Endothelial cell of umbilical vein (primary cell): ENCODE results near the gene KIF19. TPM values are rescaled to one million over a fixed set of nuclear protein-coding genes. Genes with fewer than 3 reads are reported as not detected.

ENCODE experiments used
- BruUV-seq: library from RNA; stranded (reverse); fragments of 400-500 nt; replicated peaks from 2 replicates; lab custom pipeline; 2021; lab: Mats Ljungman, UMichigan
- CTCF ChIA-PET: fragments of 300-600, 350-600 bp; sonication (Branson Sonifier 250); formaldehyde crosslinking; loops from one replicate; lab custom pipeline; 2021; ENCODE audit warnings: antibody characterized with exemption, inconsistent platforms; lab: Charles Lee
- POLR2A ChIA-PET: fragments of 300-600, 350-600 bp; sonication (Branson Sonifier 250); formaldehyde crosslinking; loops from one replicate; lab custom pipeline; 2021; ENCODE audit warnings: antibody characterized with exemption, inconsistent platforms; lab: Charles Lee
- DNase-seq: peaks from one replicate; pipeline ENCODE4 v3.0.0-alpha.2; 2011; ENCODE audit warnings: low read depth, low spot score
- FAIRE-seq: peaks from 2 replicates; lab custom pipeline; 2011; peaks lifted over from hg19 to GRCh38; lab: Jason Lieb, UNC
- H2AFZ ChIP-seq: 2 replicates; pipeline ENCODE4 v1.6.0; 2012; ENCODE audit warnings: low read depth, low read length, control low read depth, inconsistent platforms
- H3K27ac ChIP-seq: 2 replicates; pipeline ENCODE4 v1.5.1; 2011; ENCODE audit warnings: low read depth, mild to moderate bottlenecking, control low read depth, low read length, moderate library complexity; ENCODE audit not compliant: insufficient read depth
- H3K27me3 ChIP-seq, 2 experiments: 2 replicates each; pipeline versions ENCODE4 v1.6.0 to v1.6.1; 2011; ENCODE audit warnings: low read length in 2 of 2, mixed read lengths in 1 of 2; ENCODE audit not compliant: control insufficient read depth in 2 of 2, insufficient read depth in 2 of 2
- H3K36me3 ChIP-seq, 2 experiments: 2 replicates in 1 of 2; 3 replicates in 1 of 2; pipeline ENCODE4 v1.5.1; 2011; ENCODE audit warnings: low read length in 2 of 2, mild to moderate bottlenecking in 1 of 2, moderate library complexity in 1 of 2; ENCODE audit not compliant: control insufficient read depth in 2 of 2, insufficient read depth in 2 of 2; ENCODE audit errors: extremely low read depth in 1 of 2
- H3K4me1 ChIP-seq: 3 replicates; pipeline ENCODE4 v1.5.1; 2011; ENCODE audit warnings: mild to moderate bottlenecking, low read length; ENCODE audit not compliant: control insufficient read depth, insufficient read depth; ENCODE audit errors: extremely low read depth
- H3K4me2 ChIP-seq: 2 replicates; pipeline ENCODE4 v1.6.1; 2011; ENCODE audit warnings: low read length, control low read depth, mixed read lengths; ENCODE audit not compliant: insufficient read depth
- H3K4me3 ChIP-seq, 3 experiments: fragments of 200-600 bp in 1 of 3; sonication (generic), shearing (Covaris generic) in 1 of 3; replicated peaks in 1 of 3; 2 replicates each; pipeline ENCODE4 v1.5.1; 2011 to 2016; ENCODE audit warnings: control low read depth in 3 of 3, low read length in 3 of 3, mild to moderate bottlenecking in 2 of 3, inconsistent platforms in 1 of 3, low read depth in 1 of 3, moderate library complexity in 1 of 3; ENCODE audit not compliant: insufficient read depth in 1 of 3
- H3K79me2 ChIP-seq: 2 replicates; pipeline ENCODE4 v1.6.0; 2012; ENCODE audit warnings: low read length, inconsistent platforms; ENCODE audit not compliant: control insufficient read depth, insufficient read depth
- H3K9ac ChIP-seq: replicated peaks from 2 replicates; pipeline ENCODE3; 2011; ENCODE audit warnings: low read length, control low read depth; ENCODE audit not compliant: insufficient read depth; ENCODE audit errors: extremely low read depth
- H3K9me1 ChIP-seq: replicated peaks from 3 replicates; pipeline ENCODE4 v1.6.0; 2011; ENCODE audit warnings: mild to moderate bottlenecking, low read length; ENCODE audit not compliant: control insufficient read depth, insufficient read depth; ENCODE audit errors: extremely low read depth
- H3K9me3 ChIP-seq: replicated peaks from 2 replicates; pipeline ENCODE4 v1.5.1; 2012; ENCODE audit warnings: low read length, inconsistent platforms; ENCODE audit not compliant: control insufficient read depth, insufficient read depth
- H4K20me1 ChIP-seq: replicated peaks from 2 replicates; pipeline ENCODE3; 2011; ENCODE audit warnings: mild to moderate bottlenecking, low read length; ENCODE audit not compliant: control insufficient read depth, insufficient read depth; ENCODE audit errors: extremely low read depth
- EZH2 ChIP-seq: IDR thresholded peaks from 2 replicates; pipeline ENCODE4 v1.6.1; 2012; ENCODE audit warnings: borderline replicate concordance, low read depth, mild to moderate bottlenecking, moderate library complexity, low read length, inconsistent platforms; ENCODE audit not compliant: severe bottlenecking
- FOS ChIP-seq: IDR thresholded peaks from 2 replicates; pipeline ENCODE4 v1.6.1; 2011; ENCODE audit warnings: mild to moderate bottlenecking, low read length, moderate library complexity, borderline replicate concordance; ENCODE audit not compliant: insufficient read depth
- GATA2 ChIP-seq: IDR thresholded peaks from 2 replicates; pipeline ENCODE4 v1.7.0; 2011; ENCODE audit warnings: low read depth, mild to moderate bottlenecking, moderate library complexity, mixed read lengths, low read length; ENCODE audit not compliant: insufficient read length, insufficient read depth
- JUN ChIP-seq: IDR thresholded peaks from 2 replicates; pipeline ENCODE4 v1.6.1; 2011; ENCODE audit warnings: borderline replicate concordance, low read depth; ENCODE audit not compliant: insufficient read length, insufficient read depth
- MAX ChIP-seq: IDR thresholded peaks from 2 replicates; pipeline ENCODE4 v1.6.1; 2011; ENCODE audit not compliant: insufficient read depth, insufficient read length
- MYC ChIP-seq: IDR thresholded peaks from one replicate; pipeline ENCODE4 v1.6.1; 2011; ENCODE audit warnings: mild to moderate bottlenecking, low read depth, low read length
- POLR2A ChIP-seq: IDR thresholded peaks from 2 replicates; pipeline ENCODE4 v1.6.1; 2012; ENCODE audit warnings: low read depth, mild to moderate bottlenecking, control low read depth, low read length
- POLR2AphosphoS5 ChIP-seq: IDR thresholded peaks from 2 replicates; pipeline ENCODE4 v1.6.1; 2012; ENCODE audit warnings: low read depth, mild to moderate bottlenecking, control low read depth, low read length, moderate library complexity; ENCODE audit not compliant: insufficient read depth
- dilution Hi-C: fragments of 300-500 bp; cut with MboI; formaldehyde crosslinking; loops from one replicate; pipeline ENCODE4 v1.15.0; 2019; ENCODE audit warnings: low sequenced_read_pairs; ENCODE audit not compliant: extremely low pct_ligation_motif_present
- intact Hi-C: fragments of 100-400 bp; cut with micrococcal nuclease; formaldehyde crosslinking; loops from one replicate; pipeline ENCODE4 v1.10.0; 2022
- polyA plus RNA-seq, 4 experiments: library from polyadenylated mRNA; depleted of rRNA in 3 of 4; stranded (reverse) in 3 of 4; unstranded in 1 of 4; fragments of >200 nt; gene quantifications; 2 replicates each; pipeline versions ENCODE4 v1.2.1 to v1.2.3, GENCODE V29; 2011 to 2012; ENCODE audit warnings: missing spikeins in 1 of 4
- total RNA-seq: library from RNA; stranded (reverse); gene quantifications from 2 replicates; pipeline ENCODE4 v1.2.3, GENCODE V29; 2021
- TF ChIP-seq, protein P1 (sequence below), 2 donors: IDR thresholded peaks; 1 replicate in 1 of 2; 2 replicates in 1 of 2; pipeline ENCODE4 v1.5.1; 2011; ENCODE audit warnings: low read length in 2 of 2, mild to moderate bottlenecking in 2 of 2, moderate library complexity in 2 of 2, control low read depth in 1 of 2, inconsistent platforms in 1 of 2, low read depth in 1 of 2; ENCODE audit not compliant: insufficient read depth in 1 of 2; ENCODE audit errors: extremely low read depth in 1 of 2

KIF19 gene
- total and polyA plus RNA-seq, 2 donors (not counting 3 experiments of a cell fraction or from before 2014, with no cell fraction given), result 0.10 to 0.84 TPM

- BruUV-seq, result no TSS peak
Measured at GRCh38 chr17:74345433-74346241, 19.6 kb downstream of the KIF19 start.

DNA sequence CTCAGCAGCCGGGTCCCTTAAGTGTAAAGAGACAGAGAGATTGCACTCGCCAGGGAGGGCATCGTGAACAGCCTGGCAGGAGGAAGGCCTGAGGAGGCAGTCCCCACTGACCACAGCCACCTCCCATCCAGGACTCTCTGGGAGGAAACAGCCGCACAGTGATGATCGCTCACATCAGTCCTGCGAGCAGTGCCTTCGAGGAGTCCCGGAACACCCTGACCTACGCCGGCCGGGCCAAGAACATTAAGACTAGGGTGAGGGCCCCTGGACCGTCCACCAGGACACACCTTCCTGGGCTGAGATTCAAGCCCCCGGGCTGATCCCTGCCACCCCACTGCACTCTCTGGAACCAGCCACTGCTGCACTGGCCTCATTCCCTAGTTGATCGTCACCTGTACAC is 21.6 kb downstream of the KIF19 start:
- TF ChIP-seq EZH2, result no peak
- no peak for TF ChIP-seq GATA2
- no peak for TF ChIP-seq MAX
- no peak for TF ChIP-seq FOS
- TF ChIP-seq, protein P1, sequence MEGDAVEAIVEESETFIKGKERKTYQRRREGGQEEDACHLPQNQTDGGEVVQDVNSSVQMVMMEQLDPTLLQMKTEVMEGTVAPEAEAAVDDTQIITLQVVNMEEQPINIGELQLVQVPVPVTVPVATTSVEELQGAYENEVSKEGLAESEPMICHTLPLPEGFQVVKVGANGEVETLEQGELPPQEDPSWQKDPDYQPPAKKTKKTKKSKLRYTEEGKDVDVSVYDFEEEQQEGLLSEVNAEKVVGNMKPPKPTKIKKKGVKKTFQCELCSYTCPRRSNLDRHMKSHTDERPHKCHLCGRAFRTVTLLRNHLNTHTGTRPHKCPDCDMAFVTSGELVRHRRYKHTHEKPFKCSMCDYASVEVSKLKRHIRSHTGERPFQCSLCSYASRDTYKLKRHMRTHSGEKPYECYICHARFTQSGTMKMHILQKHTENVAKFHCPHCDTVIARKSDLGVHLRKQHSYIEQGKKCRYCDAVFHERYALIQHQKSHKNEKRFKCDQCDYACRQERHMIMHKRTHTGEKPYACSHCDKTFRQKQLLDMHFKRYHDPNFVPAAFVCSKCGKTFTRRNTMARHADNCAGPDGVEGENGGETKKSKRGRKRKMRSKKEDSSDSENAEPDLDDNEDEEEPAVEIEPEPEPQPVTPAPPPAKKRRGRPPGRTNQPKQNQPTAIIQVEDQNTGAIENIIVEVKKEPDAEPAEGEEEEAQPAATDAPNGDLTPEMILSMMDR (IDR thresholded peaks at IDR 0.05; ENCODE audit: extremely low read depth in 1 of 2, insufficient read depth in 1 of 2, low read depth in 1 of 2, low read length in 2 of 2), result no peak
- TF ChIP-seq MYC, result no peak
- TF ChIP-seq POLR2A, result no peak
- TF ChIP-seq POLR2AphosphoS5, result no peak
- no peak for TF ChIP-seq JUN
- Histone ChIP-seq H2AFZ (no peak overlapping the region), H3K4me1 (peaks cover 10% of the 10 kb centered on the region), H3K27ac (no peak overlapping the region), H3K9me1 (no peaks in the 10 kb centered on the region), H3K4me3 (no peak overlapping the region), H3K27me3 (peaks cover 0 to 4% of the 10 kb centered on the region in 2 experiments), H3K36me3 (no peaks in the 10 kb centered on the region), H4K20me1 (no peaks in the 10 kb centered on the region), H3K9ac (no peak overlapping the region), H3K9me3 (no peaks in the 10 kb centered on the region), H3K4me2 (no peak overlapping the region), H3K79me2 (no peaks in the 10 kb centered on the region)
- intact Hi-C loops (no loop called here), dilution Hi-C loops (no loop called here)
- DNase-seq, result no peak
- no peak for FAIRE-seq
- BruUV-seq, result no TSS peak
- ChIA-PET CTCF (interaction anchor here (1.1 kb wide), 1 partner anchor 46 kb away, joined by 4 read pairs; no protein-coding TSS in a partner anchor), POLR2A (no interaction called here)

More at GRCh38 chr17:74345433-74346241, 19.6 kb downstream of the KIF19 start:
- no peak overlapping the region for H3K4me2 ChIP-seq
- H3K4me3 ChIP-seq, result no peak overlapping the region
- H3K9me1 ChIP-seq, result no peaks in the 10 kb centered on the region
- no peaks in the 10 kb centered on the region for H4K20me1 ChIP-seq
- H3K9ac ChIP-seq, result no peak overlapping the region
- FAIRE-seq, result no peak
- dilution Hi-C loops, result no loop called here
- no peak overlapping the region for H3K27ac ChIP-seq
- H3K27me3 ChIP-seq, result no peaks in the 10 kb centered on the region
- POLR2A ChIA-PET, result no interaction called here
- DNase-seq, result peak; percentile 19
- intact Hi-C loops, result no loop called here
- H3K9me3 ChIP-seq, result no peaks in the 10 kb centered on the region
- no peak overlapping the region for H2AFZ ChIP-seq
- no peaks in the 10 kb centered on the region for H3K36me3 ChIP-seq
- no peak for TF ChIP-seq MAX
- TF ChIP-seq MYC, result no peak
- TF ChIP-seq POLR2A, result no peak
- TF ChIP-seq JUN, result peak; percentile 62
- no peak for TF ChIP-seq FOS
- no peak for TF ChIP-seq EZH2
- H3K79me2 ChIP-seq, result no peaks in the 10 kb centered on the region
- peaks cover 10% of the 10 kb centered on the region for H3K4me1 ChIP-seq
- CTCF ChIA-PET, result no interaction called here
